ENCODE measurements around the gene ANKDD1A. TPM values are rescaled to one million over a fixed set of nuclear protein-coding genes. Genes with fewer than 3 reads are reported as not detected.
A peak's percentile ranks its signal among the peaks of the same experiment; 100 is the strongest.

Gene ANKDD1A
- total and polyA plus RNA-seq, 4 donors: 11.1 to 29.2 (median 18.5) TPM

DNA sequence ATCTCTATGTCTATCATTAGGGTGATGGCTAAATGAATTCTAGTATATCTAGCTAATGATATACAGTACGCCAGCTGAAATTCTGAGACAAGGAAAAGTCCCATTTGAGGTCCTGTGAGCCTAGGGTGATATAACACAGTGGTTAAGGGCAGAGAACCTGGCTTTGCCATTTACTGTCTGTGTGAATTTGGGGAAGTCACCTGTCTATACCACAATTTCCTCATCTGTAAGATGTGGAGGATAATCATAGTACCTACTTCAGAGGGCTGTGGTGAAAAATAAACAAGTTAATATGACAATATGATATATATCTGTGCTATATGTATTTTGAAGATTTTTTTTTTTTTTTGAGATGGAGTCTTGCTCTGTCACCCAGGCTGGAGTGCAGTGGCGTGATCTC, 9.8 kb upstream of the ANKDD1A start:
- WGBS, 2 donors: 96 to 98% methylated on average over 2 of the region's 2 CpGs
- DNase-seq: no peak
- H3K27ac ChIP-seq (ENCODE audit: low read depth in 1 of 2, low read length in 2 of 2): no peak overlapping the region
- no peaks in the 10 kb centered on the region for H3K27me3 ChIP-seq (ENCODE audit: control insufficient read depth in 1 of 2, insufficient read depth in 2 of 2, low read length in 1 of 2)
- no peak for ATAC-seq (ENCODE audit: low FRiP score)
- no peaks in the 10 kb centered on the region for H3K36me3 ChIP-seq (ENCODE audit: control insufficient read depth in 1 of 2, insufficient read depth in 2 of 2, low read length in 1 of 2)
- H3K4me1 ChIP-seq (ENCODE audit: control insufficient read depth in 1 of 2, insufficient read depth in 2 of 2, low read length in 2 of 2): peaks cover 0 to 2% of the 10 kb centered on the region in 2 donors
- H3K9me3 ChIP-seq (ENCODE audit: control insufficient read depth, low read length): no peaks in the 10 kb centered on the region
- intact Hi-C loops (cut with DNase I): loop anchor here in 1 of 2 donors (10.0 kb wide), 1 partner anchor 167 kb away; no protein-coding TSS in a partner anchor
- no peak overlapping the region for H3K4me3 ChIP-seq (ENCODE audit: low read length in 2 of 2)

DNA sequence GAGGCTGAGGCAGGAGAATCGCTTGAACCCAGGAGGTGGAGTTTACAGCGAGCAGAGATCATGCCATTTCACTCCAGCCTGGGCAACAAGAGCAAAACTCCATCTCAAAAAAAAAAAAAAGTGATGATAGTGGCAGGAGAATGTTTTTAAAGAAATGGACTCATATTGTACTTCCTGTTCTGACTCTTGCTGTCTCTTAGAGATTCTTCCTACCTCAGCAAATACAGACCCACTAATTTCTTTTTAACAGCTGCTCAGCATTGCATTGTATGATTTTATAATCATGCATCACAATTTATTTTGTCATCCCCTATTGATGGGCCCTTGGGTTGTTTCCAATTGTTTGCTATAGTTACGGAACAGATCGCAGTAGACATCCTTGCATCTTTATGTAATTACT, 8.8 kb upstream of the ANKDD1A start:
- no peaks in the 10 kb centered on the region for H3K36me3 ChIP-seq (ENCODE audit: control insufficient read depth in 1 of 2, insufficient read depth in 2 of 2, low read length in 1 of 2)
- WGBS, 2 donors: 90% methylated on average over 4 of the region's 4 CpGs

GRCh38 chr15:64903326-64903950, 8.3 kb upstream of the ANKDD1A start:
- Histone ChIP-seq H3K27me3 (ENCODE audit: control insufficient read depth in 1 of 2, insufficient read depth in 2 of 2, low read length in 1 of 2) (no peaks in the 10 kb centered on the region), H3K27ac (ENCODE audit: low read depth in 1 of 2, low read length in 2 of 2) (no peak overlapping the region), H3K4me1 (ENCODE audit: control insufficient read depth in 1 of 2, insufficient read depth in 2 of 2, low read length in 2 of 2) (no peaks in the 10 kb centered on the region), H3K9me3 (ENCODE audit: control insufficient read depth, low read length) (no peaks in the 10 kb centered on the region), H3K4me3 (ENCODE audit: low read length in 2 of 2) (no peak overlapping the region), H3K36me3 (ENCODE audit: control insufficient read depth in 1 of 2, insufficient read depth in 2 of 2, low read length in 1 of 2) (no peaks in the 10 kb centered on the region)
- intact Hi-C loops (cut with DNase I): loop anchor here in 1 of 2 donors (10.0 kb wide), 1 partner anchor 169 kb away; no protein-coding TSS in a partner anchor
- 82 to 83% methylated on average over 4 of the region's 4 CpGs for WGBS, 2 donors
- no peak for ATAC-seq (ENCODE audit: low FRiP score)
- peak in 1 of 2 donors; percentile 20 for DNase-seq

More for the DNA sequence above, 8.8 kb upstream of the ANKDD1A start:
- no peaks in the 10 kb centered on the region for H3K27me3 ChIP-seq (ENCODE audit: control insufficient read depth in 1 of 2, insufficient read depth in 2 of 2, low read length in 1 of 2)
- H3K4me1 ChIP-seq (ENCODE audit: control insufficient read depth in 1 of 2, insufficient read depth in 2 of 2, low read length in 2 of 2): no peaks in the 10 kb centered on the region
- DNase-seq: no peak
- ATAC-seq (ENCODE audit: low FRiP score): no peak
- intact Hi-C loops (cut with DNase I): loop anchor here in 1 of 2 donors (10.0 kb wide), 1 partner anchor 168 kb away; no protein-coding TSS in a partner anchor
- no peaks in the 10 kb centered on the region for H3K9me3 ChIP-seq (ENCODE audit: control insufficient read depth, low read length)
- H3K27ac ChIP-seq (ENCODE audit: low read depth in 1 of 2, low read length in 2 of 2): no peak overlapping the region
- no peak overlapping the region for H3K4me3 ChIP-seq (ENCODE audit: low read length in 2 of 2)

DNA sequence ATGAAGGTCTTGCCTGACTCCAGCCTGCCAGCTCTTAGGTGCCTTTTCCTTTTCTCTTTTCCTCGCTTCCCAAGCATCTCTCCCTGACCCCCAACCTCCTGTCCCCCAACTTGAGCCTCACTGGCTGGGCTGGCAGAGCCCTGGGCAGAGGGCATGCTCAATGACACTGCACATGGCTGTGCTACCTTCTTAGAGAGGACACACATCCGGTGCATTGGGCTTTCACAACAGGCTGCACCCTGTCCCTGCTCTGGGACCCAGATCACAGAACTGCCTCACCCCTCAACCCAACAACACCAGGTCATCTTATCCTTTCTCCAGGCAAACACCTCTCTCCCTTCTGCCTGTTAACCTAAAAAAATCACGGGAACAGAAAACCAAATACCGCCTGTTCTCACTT, 7.5 kb upstream of the ANKDD1A start:
- intact Hi-C loops (cut with DNase I): loop anchor here in 1 of 2 donors (10.0 kb wide), 1 partner anchor 169 kb away; no protein-coding TSS in a partner anchor
- Histone ChIP-seq H3K27me3 (ENCODE audit: control insufficient read depth in 1 of 2, insufficient read depth in 2 of 2, low read length in 1 of 2) (no peaks in the 10 kb centered on the region), H3K36me3 (ENCODE audit: control insufficient read depth in 1 of 2, insufficient read depth in 2 of 2, low read length in 1 of 2) (no peaks in the 10 kb centered on the region), H3K27ac (ENCODE audit: low read depth in 1 of 2, low read length in 2 of 2) (no peak overlapping the region), H3K9me3 (ENCODE audit: control insufficient read depth, low read length) (no peaks in the 10 kb centered on the region), H3K4me3 (ENCODE audit: low read length in 2 of 2) (no peak overlapping the region), H3K4me1 (ENCODE audit: control insufficient read depth in 1 of 2, insufficient read depth in 2 of 2, low read length in 2 of 2) (no peaks in the 10 kb centered on the region)
- no peak for ATAC-seq (ENCODE audit: low FRiP score)
- 95% methylated on average over 4 of the region's 4 CpGs for WGBS, 2 donors
- peak in 1 of 2 donors; percentile 42 for DNase-seq

DNA sequence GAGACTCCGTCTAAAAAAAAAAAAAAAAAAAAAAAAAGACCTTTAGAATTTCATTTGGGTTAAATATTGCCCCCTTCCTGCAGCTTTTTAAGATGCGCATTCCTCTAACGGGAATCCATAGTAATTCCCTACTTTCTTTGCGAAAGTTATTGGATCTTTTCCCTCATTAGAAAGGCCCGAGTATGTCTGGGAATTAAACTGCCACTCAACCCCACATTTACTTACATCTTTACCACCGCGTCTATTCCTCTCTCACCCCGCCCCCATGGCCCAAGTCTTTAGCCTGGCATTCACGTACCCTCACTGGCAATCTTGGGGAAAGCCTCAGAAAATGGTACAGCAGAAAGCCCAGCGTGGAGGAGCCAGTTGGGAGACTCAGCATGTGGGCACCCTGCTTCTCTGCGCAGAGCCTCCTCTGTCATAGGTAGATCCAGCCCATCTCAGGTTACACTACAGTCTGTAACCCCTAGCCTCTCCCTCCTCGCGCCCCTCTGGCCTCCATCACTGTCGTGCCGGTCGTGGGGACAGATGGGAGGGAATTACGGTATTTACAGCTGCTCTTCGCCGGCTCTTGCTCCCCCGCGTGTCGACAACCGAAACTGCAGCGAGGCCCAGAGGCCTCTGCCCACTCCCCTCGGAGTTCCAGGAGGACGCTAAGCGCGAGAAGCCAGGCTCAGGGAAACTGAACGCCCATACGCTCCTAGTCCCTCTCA, 6.4 kb upstream of the ANKDD1A start:
- DNase-seq (peak; percentile 87 to 93), ATAC-seq (ENCODE audit: low FRiP score) (peak; percentile 91)
- Histone ChIP-seq H3K4me1 (ENCODE audit: control insufficient read depth in 1 of 2, insufficient read depth in 2 of 2, low read length in 2 of 2) (no peaks in the 10 kb centered on the region), H3K36me3 (ENCODE audit: control insufficient read depth in 1 of 2, insufficient read depth in 2 of 2, low read length in 1 of 2) (no peaks in the 10 kb centered on the region), H3K4me3 (ENCODE audit: low read length in 2 of 2) (no peak overlapping the region), H3K27me3 (ENCODE audit: control insufficient read depth in 1 of 2, insufficient read depth in 2 of 2, low read length in 1 of 2) (no peaks in the 10 kb centered on the region), H3K27ac (ENCODE audit: low read depth in 1 of 2, low read length in 2 of 2) (no peak overlapping the region), H3K9me3 (ENCODE audit: control insufficient read depth, low read length) (no peaks in the 10 kb centered on the region)
- intact Hi-C loops (cut with DNase I): loop anchor here (1.0 to 10.0 kb wide), 2 partner anchors 63 to 170 kb away; no protein-coding TSS in a partner anchor
- WGBS, 2 donors: 18% methylated on average over 29 to 30 of the region's 30 CpGs

GRCh38 chr15:64905941-64906340, 5.8 kb upstream of the ANKDD1A start:
- H3K27ac ChIP-seq (ENCODE audit: low read depth in 1 of 2, low read length in 2 of 2): no peak overlapping the region
- WGBS, 2 donors: 84 to 93% methylated on average over 9 of the region's 9 CpGs
- no peak overlapping the region for H3K4me3 ChIP-seq (ENCODE audit: low read length in 2 of 2)
- H3K36me3 ChIP-seq (ENCODE audit: control insufficient read depth in 1 of 2, insufficient read depth in 2 of 2, low read length in 1 of 2): no peaks in the 10 kb centered on the region
- no peaks in the 10 kb centered on the region for H3K9me3 ChIP-seq (ENCODE audit: control insufficient read depth, low read length)
- DNase-seq (peak in 1 of 2 donors; percentile 36), ATAC-seq (ENCODE audit: low FRiP score) (no peak)
- H3K27me3 ChIP-seq (ENCODE audit: control insufficient read depth in 1 of 2, insufficient read depth in 2 of 2, low read length in 1 of 2): no peaks in the 10 kb centered on the region
- intact Hi-C loops (cut with DNase I): loop anchor here (1.0 to 10.0 kb wide), 2 partner anchors 64 to 171 kb away; no protein-coding TSS in a partner anchor
- no peaks in the 10 kb centered on the region for H3K4me1 ChIP-seq (ENCODE audit: control insufficient read depth in 1 of 2, insufficient read depth in 2 of 2, low read length in 2 of 2)

DNA sequence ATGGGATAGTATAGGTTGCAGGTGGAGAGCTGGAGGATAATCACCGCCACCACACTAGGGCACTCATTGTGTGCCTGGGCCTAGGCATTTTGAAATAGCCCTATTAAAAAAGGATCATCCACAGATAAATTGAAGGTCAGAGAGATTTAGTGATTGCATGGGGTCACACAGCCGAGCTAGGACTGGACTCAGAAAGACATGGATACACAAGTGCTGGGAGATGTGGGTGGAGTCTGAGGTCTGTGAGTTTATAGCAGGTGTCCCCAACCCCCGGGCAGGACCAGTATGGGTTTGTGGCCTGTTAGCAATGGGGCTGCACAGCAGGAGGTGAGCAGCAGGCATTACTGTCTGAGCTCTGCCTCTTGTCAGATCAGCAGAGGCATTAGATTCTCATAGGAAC, 5.3 kb upstream of the ANKDD1A start:
- DNase-seq: peak in 1 of 2 donors; percentile 35
- no peaks in the 10 kb centered on the region for H3K9me3 ChIP-seq (ENCODE audit: control insufficient read depth, low read length)
- ATAC-seq (ENCODE audit: low FRiP score): no peak
- no peak overlapping the region for H3K27ac ChIP-seq (ENCODE audit: low read depth in 1 of 2, low read length in 2 of 2)
- no peaks in the 10 kb centered on the region for H3K27me3 ChIP-seq (ENCODE audit: control insufficient read depth in 1 of 2, insufficient read depth in 2 of 2, low read length in 1 of 2)
- intact Hi-C loops (cut with DNase I): loop anchor here in 1 of 2 donors (10.0 kb wide), 1 partner anchor 172 kb away; no protein-coding TSS in a partner anchor
- no peaks in the 10 kb centered on the region for H3K4me1 ChIP-seq (ENCODE audit: control insufficient read depth in 1 of 2, insufficient read depth in 2 of 2, low read length in 2 of 2)
- WGBS, 2 donors: 96 to 98% methylated on average over 3 of the region's 3 CpGs
- no peaks in the 10 kb centered on the region for H3K36me3 ChIP-seq (ENCODE audit: control insufficient read depth in 1 of 2, insufficient read depth in 2 of 2, low read length in 1 of 2)
- no peak overlapping the region for H3K4me3 ChIP-seq (ENCODE audit: low read length in 2 of 2)

- intact Hi-C loops (cut with DNase I): loop anchor here in 1 of 2 donors (10.0 kb wide), 1 partner anchor 173 kb away; no protein-coding TSS in a partner anchor
- WGBS, 2 donors: 14 to 23% methylated on average over 1 of the region's 1 CpG
- Histone ChIP-seq H3K27me3 (ENCODE audit: control insufficient read depth in 1 of 2, insufficient read depth in 2 of 2, low read length in 1 of 2) (no peaks in the 10 kb centered on the region), H3K4me3 (ENCODE audit: low read length in 2 of 2) (no peak overlapping the region), H3K9me3 (ENCODE audit: control insufficient read depth, low read length) (no peaks in the 10 kb centered on the region), H3K27ac (ENCODE audit: low read depth in 1 of 2, low read length in 2 of 2) (no peak overlapping the region), H3K36me3 (ENCODE audit: control insufficient read depth in 1 of 2, insufficient read depth in 2 of 2, low read length in 1 of 2) (no peaks in the 10 kb centered on the region), H3K4me1 (ENCODE audit: control insufficient read depth in 1 of 2, insufficient read depth in 2 of 2, low read length in 2 of 2) (no peaks in the 10 kb centered on the region)
- no peak for ATAC-seq (ENCODE audit: low FRiP score)
- DNase-seq: no peak
These were observed 3.7 kb upstream of the ANKDD1A start for GRCh38 chr15:64907991-64908390.
